Measurements from ENCODE around the gene STK17A. TPM values are rescaled to one million over a fixed set of nuclear protein-coding genes. Genes with fewer than 3 reads are reported as not detected.
A peak's percentile ranks its signal among the peaks of the same experiment; 100 is the strongest.

Gene STK17A
- polyA plus RNA-seq, 1 of the 3 experiments (the other 2 are of a cell fraction), result 47.8 TPM

DNA sequence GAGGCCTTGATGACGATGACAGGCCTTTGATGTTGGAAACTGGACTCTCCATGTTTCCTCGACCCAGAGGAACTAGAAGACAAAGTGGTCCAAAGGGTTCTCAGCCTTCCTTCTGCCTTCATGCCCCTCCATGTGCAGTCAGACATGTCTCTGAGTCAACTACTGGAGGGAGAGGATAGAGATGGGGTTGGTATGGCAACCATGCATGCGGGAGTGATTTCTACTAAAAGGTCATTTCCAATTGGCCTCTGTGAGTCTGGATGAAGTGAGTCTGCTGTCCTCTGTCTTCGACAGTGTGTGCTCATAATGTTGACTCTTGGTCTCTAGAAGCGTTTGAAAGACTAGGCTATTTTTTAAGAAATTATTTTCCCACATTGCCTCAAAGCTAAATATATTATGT lies 29.2 kb downstream of the STK17A start:
- Histone ChIP-seq H3K4me3 (ENCODE audit: low read depth in 2 of 2, low read length in 1 of 2) (no peak overlapping the region), H3F3A (replicated peaks; ENCODE audit: insufficient read depth) (peaks cover 53% of the 10 kb centered on the region), H3K9ac (peak overlapping the region; percentile 13; the same call in 1 of the 2 replicates), H3K27me3 (ENCODE audit: insufficient read depth) (no peaks in the 10 kb centered on the region), H4K20me1 (ENCODE audit: insufficient read depth) (peaks cover 85% of the 10 kb centered on the region), H3K4me1 (ENCODE audit: control insufficient read depth in 1 of 2, insufficient read depth in 2 of 2, low read depth in 1 of 2, low read length in 1 of 2) (peaks cover 6 to 22% of the 10 kb centered on the region in 2 experiments), H2AFZ (ENCODE audit: low read depth) (no peak overlapping the region), H3K9me2 (no peaks in the 10 kb centered on the region), H3K36me3 (replicated peaks in 1 of 2; ENCODE audit: control insufficient read depth in 1 of 2, insufficient read depth in 2 of 2, low read length in 1 of 2) (peaks cover 56 to 80% of the 10 kb centered on the region in 2 experiments), H3K27ac (ENCODE audit: low read depth in 2 of 2, low read length in 1 of 2) (peak overlapping the region; percentile 64 to 83; a peak in 3 of 4 replicates), H3K79me2 (ENCODE audit: insufficient read depth) (peaks cover 97% of the 10 kb centered on the region), H3K9me3 (no peaks in the 10 kb centered on the region), H3K4me2 (peak overlapping the region; percentile 46)
- no peak for DNase-seq
- WGBS (ENCODE audit: low lambda C conversion rate), result 84% methylated on average over 5 of the region's 5 CpGs
- TF ChIP-seq GATA2 (CRISPR knock-in tag; IDR thresholded peaks at IDR 0.05) (no peak), RAD21 (IDR thresholded peaks at IDR 0.05; ENCODE audit: low read length) (no peak)
- ChIA-PET POLR2A (no interaction called here), CTCF (interaction anchor here (0.6 to 1.3 kb wide), 3 partner anchors 10 to 107 kb away, joined by 3 to 6 read pairs (median 3); partner anchors contain the start of gene STK17A)

DNA sequence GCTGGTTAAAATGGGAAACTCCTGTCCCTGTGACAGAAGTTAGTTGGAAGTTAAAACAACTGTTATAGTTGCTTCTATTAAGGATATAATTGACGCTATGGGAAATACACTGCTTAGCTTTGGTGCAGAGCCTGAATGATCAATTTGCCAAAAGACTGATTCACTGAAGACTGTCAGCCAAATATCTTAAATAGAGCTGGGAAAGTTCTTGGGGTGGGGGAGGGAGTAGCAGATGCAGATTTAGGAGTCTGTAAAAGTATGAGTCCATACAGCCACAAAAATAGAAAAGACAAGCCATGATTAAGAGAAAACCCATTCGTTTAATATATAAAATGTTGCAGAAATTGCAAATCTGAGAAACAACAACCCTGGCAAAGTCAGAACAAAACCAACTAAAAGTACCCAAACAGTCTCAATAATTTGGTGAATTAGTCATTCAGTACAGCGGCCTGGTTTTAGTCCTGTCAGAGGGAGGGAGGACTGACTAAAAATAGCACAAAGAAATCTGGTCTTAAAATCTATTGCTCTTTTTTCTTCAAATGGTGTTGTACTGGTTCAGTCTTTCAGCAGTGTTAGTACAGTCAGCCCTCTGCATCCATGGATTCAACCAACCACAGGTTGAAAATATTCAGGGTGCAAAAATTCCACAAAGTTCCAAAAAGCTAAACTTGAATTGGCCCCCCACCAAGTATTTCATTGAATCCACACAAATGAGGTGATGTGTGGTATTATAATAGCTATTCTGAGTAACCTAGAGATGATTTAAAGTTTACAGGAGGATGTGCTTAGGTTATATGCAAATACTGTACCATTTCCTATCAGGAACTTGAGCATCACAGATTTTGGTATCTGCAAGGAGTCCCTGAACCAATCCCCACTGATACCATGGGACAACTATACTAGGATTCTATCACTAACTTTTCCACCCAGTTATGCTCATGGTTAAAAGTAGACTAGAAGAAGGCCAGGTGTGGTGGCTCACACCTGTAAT lies 30.0 kb downstream of the STK17A start:
- Histone ChIP-seq H3K9ac (peak overlapping the region; percentile 13; the same call in 1 of the 2 replicates), H3K27ac (ENCODE audit: low read depth in 2 of 2, low read length in 1 of 2) (peak overlapping the region; percentile 64 to 83; a peak in 3 of 4 replicates), H3K27me3 (ENCODE audit: insufficient read depth) (no peaks in the 10 kb centered on the region), H3K79me2 (ENCODE audit: insufficient read depth) (peaks cover 97% of the 10 kb centered on the region), H3K9me2 (no peaks in the 10 kb centered on the region), H3F3A (replicated peaks; ENCODE audit: insufficient read depth) (peaks cover 52% of the 10 kb centered on the region), H3K4me1 (ENCODE audit: control insufficient read depth in 1 of 2, insufficient read depth in 2 of 2, low read depth in 1 of 2, low read length in 1 of 2) (peaks cover 6 to 28% of the 10 kb centered on the region in 2 experiments), H3K9me3 (no peaks in the 10 kb centered on the region), H3K36me3 (replicated peaks in 1 of 2; ENCODE audit: control insufficient read depth in 1 of 2, insufficient read depth in 2 of 2, low read length in 1 of 2) (peaks cover 63 to 80% of the 10 kb centered on the region in 2 experiments), H2AFZ (ENCODE audit: low read depth) (no peak overlapping the region), H3K4me2 (peak overlapping the region; percentile 46), H3K4me3 (ENCODE audit: low read depth in 2 of 2, low read length in 1 of 2) (no peak overlapping the region), H4K20me1 (ENCODE audit: insufficient read depth) (peaks cover 85% of the 10 kb centered on the region)
- 37% methylated on average over 3 of the region's 3 CpGs for WGBS (ENCODE audit: low lambda C conversion rate)
- ChIA-PET POLR2A (interaction anchor here (0.7 kb wide), 1 partner anchor 9 kb away, joined by 3 read pairs; no protein-coding TSS in a partner anchor), CTCF (interaction anchor here (0.6 to 1.9 kb wide), 3 partner anchors 14 to 106 kb away, joined by 3 to 6 read pairs (median 3); no protein-coding TSS in a partner anchor)
- DNase-seq, result no peak
- TF ChIP-seq POLR2AphosphoS5 (IDR thresholded peaks at IDR 0.05; ENCODE audit: low read depth, low read length) (peak; percentile 33), YY1 (IDR thresholded peaks at IDR 0.05; ENCODE audit: low read depth) (no peak), EP300 (IDR thresholded peaks at IDR 0.05; ENCODE audit: borderline replicate concordance in 1 of 2, low read depth in 1 of 2, low read length in 1 of 2) (peak in 1 of 2 experiments; percentile 21; a peak in 1 of 4 replicates), RCOR1 (IDR thresholded peaks at IDR 0.05; ENCODE audit: low read length) (no peak), MXI1 (IDR thresholded peaks at IDR 0.05; ENCODE audit: low read depth, low read length) (no peak), TAF1 (IDR thresholded peaks at IDR 0.05; ENCODE audit: borderline replicate concordance, low read depth, low read length) (no peak), FOXJ3 (CRISPR knock-in tag; IDR thresholded peaks at IDR 0.05) (no peak), RXRA (IDR thresholded peaks at IDR 0.05; ENCODE audit: borderline replicate concordance, low read depth) (no peak), NFIC (IDR thresholded peaks at IDR 0.05; ENCODE audit: borderline replicate concordance) (peak; percentile 18; the same call in 1 of the 2 replicates), NRF1 (IDR thresholded peaks at IDR 0.05; ENCODE audit: low read depth, low read length) (no peak), TCF12 (IDR thresholded peaks at IDR 0.05) (peak; percentile 66; the same call in 1 of the 2 replicates), RAD21 (IDR thresholded peaks at IDR 0.05; ENCODE audit: low read length) (no peak), SMC3 (IDR thresholded peaks at IDR 0.05; ENCODE audit: low read depth, low read length) (no peak), GABPA (IDR thresholded peaks at IDR 0.05; ENCODE audit: low read depth) (no peak)
- TF ChIP-seq, protein P1, sequence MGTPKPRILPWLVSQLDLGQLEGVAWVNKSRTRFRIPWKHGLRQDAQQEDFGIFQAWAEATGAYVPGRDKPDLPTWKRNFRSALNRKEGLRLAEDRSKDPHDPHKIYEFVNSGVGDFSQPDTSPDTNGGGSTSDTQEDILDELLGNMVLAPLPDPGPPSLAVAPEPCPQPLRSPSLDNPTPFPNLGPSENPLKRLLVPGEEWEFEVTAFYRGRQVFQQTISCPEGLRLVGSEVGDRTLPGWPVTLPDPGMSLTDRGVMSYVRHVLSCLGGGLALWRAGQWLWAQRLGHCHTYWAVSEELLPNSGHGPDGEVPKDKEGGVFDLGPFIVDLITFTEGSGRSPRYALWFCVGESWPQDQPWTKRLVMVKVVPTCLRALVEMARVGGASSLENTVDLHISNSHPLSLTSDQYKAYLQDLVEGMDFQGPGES (IDR thresholded peaks at IDR 0.05; ENCODE audit: low read depth, low read length), result no peak
- TF ChIP-seq, protein P2, sequence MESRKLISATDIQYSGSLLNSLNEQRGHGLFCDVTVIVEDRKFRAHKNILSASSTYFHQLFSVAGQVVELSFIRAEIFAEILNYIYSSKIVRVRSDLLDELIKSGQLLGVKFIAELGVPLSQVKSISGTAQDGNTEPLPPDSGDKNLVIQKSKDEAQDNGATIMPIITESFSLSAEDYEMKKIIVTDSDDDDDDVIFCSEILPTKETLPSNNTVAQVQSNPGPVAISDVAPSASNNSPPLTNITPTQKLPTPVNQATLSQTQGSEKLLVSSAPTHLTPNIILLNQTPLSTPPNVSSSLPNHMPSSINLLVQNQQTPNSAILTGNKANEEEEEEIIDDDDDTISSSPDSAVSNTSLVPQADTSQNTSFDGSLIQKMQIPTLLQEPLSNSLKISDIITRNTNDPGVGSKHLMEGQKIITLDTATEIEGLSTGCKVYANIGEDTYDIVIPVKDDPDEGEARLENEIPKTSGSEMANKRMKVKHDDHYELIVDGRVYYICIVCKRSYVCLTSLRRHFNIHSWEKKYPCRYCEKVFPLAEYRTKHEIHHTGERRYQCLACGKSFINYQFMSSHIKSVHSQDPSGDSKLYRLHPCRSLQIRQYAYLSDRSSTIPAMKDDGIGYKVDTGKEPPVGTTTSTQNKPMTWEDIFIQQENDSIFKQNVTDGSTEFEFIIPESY (IDR thresholded peaks at IDR 0.05; ENCODE audit: borderline replicate concordance, low read depth), result no peak
- TF ChIP-seq, protein P3, sequence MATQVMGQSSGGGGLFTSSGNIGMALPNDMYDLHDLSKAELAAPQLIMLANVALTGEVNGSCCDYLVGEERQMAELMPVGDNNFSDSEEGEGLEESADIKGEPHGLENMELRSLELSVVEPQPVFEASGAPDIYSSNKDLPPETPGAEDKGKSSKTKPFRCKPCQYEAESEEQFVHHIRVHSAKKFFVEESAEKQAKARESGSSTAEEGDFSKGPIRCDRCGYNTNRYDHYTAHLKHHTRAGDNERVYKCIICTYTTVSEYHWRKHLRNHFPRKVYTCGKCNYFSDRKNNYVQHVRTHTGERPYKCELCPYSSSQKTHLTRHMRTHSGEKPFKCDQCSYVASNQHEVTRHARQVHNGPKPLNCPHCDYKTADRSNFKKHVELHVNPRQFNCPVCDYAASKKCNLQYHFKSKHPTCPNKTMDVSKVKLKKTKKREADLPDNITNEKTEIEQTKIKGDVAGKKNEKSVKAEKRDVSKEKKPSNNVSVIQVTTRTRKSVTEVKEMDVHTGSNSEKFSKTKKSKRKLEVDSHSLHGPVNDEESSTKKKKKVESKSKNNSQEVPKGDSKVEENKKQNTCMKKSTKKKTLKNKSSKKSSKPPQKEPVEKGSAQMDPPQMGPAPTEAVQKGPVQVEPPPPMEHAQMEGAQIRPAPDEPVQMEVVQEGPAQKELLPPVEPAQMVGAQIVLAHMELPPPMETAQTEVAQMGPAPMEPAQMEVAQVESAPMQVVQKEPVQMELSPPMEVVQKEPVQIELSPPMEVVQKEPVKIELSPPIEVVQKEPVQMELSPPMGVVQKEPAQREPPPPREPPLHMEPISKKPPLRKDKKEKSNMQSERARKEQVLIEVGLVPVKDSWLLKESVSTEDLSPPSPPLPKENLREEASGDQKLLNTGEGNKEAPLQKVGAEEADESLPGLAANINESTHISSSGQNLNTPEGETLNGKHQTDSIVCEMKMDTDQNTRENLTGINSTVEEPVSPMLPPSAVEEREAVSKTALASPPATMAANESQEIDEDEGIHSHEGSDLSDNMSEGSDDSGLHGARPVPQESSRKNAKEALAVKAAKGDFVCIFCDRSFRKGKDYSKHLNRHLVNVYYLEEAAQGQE (IDR thresholded peaks at IDR 0.05; ENCODE audit: low read depth, low read length), result no peak
